Suppressor macrophage treated with lipopolysaccharide for 4 hours (primary cell): Measurements from ENCODE around the gene LPIN2.

Experiments used
- DNase-seq: peaks from one replicate; pipeline ENCODE4 v3.0.0-alpha.2; 2020

Gene LPIN2

GRCh38 chr18:2998644-2999043 is 14.3 kb downstream of the LPIN2 start:
- DNase-seq, result no peak

GRCh38 chr18:2997846-2998564 is 14.9 kb downstream of the LPIN2 start:
- DNase-seq, result no peak

GRCh38 chr18:2997429-2997828 is 15.5 kb downstream of the LPIN2 start:
- peak; percentile 34 for DNase-seq

GRCh38 chr18:2994603-2995432 is 18.1 kb downstream of the LPIN2 start:
- DNase-seq, result peak; percentile 43

- no peak for DNase-seq
Observed at GRCh38 chr18:2994020-2994589, 18.8 kb downstream of the LPIN2 start.

- DNase-seq, result no peak
Observed at GRCh38 chr18:2992995-2993877, 19.7 kb downstream of the LPIN2 start.

- DNase-seq, result no peak
Observed at GRCh38 chr18:2990956-2991640, 21.8 kb downstream of the LPIN2 start.

- DNase-seq, result no peak
Observed at GRCh38 chr18:2987876-2988790, 24.8 kb downstream of the LPIN2 start.

GRCh38 chr18:2986150-2986865 is 26.6 kb downstream of the LPIN2 start:
- DNase-seq, result no peak

- peak; percentile 54 for DNase-seq
Observed at GRCh38 chr18:2985628-2986027, 27.3 kb downstream of the LPIN2 start.

GRCh38 chr18:2984703-2985261 is 28.2 kb downstream of the LPIN2 start:
- peak; percentile 56 for DNase-seq

- no peak for DNase-seq
Observed at GRCh38 chr18:2984091-2984490, 28.9 kb downstream of the LPIN2 start.

GRCh38 chr18:2983296-2983695 is 29.6 kb downstream of the LPIN2 start:
- no peak for DNase-seq

- DNase-seq, result peak; percentile 60
Observed at GRCh38 chr18:2982452-2983269, 30.3 kb downstream of the LPIN2 start.

GRCh38 chr18:2982022-2982421 is 30.9 kb downstream of the LPIN2 start:
- DNase-seq, result no peak

- peak; percentile 81 for DNase-seq
Observed at GRCh38 chr18:2981212-2981728, 31.7 kb downstream of the LPIN2 start.

GRCh38 chr18:2979871-2980790 is 32.8 kb downstream of the LPIN2 start:
- DNase-seq, result peak; percentile 84

- no peak for DNase-seq
Observed at GRCh38 chr18:2979129-2979528, 33.8 kb downstream of the LPIN2 start.
